Stimulated activated naive CD4-positive, alpha-beta T cell treated with Interleukin-2 at 50 U/mL for 16 hours (primary cell): ENCODE data around the gene PC.
"Not testable (repeated sequence)": the region's sequence is repeated elsewhere in the genome, so short reads cannot be mapped to it uniquely, and the experiment has no call there.

ENCODE experiments used
- DNase-seq: peaks from one replicate; lab custom pipeline; 2025; lab: John Stamatoyannopoulos, UW

Gene PC

DNA sequence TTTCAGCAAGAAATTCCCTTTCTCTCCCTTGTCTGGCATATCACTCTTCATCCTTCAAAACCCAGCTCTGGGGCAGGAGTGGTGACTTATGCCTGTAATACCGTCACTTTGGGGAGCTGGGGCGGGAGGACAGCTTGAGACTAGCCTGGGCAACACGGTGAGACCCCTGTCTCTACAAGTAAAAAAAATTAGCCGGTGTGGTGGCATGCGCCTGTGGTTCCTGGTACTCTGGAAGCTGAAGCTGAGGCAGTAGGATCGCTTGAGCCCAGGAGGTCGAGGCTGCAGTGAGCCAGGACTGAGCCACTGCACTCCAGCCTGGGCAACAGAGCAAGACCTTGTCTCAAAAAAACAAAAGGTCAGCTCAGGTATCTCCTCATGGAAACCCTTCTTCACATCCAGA lies 116.3 kb downstream of the PC start:
- no peak for DNase-seq

DNA sequence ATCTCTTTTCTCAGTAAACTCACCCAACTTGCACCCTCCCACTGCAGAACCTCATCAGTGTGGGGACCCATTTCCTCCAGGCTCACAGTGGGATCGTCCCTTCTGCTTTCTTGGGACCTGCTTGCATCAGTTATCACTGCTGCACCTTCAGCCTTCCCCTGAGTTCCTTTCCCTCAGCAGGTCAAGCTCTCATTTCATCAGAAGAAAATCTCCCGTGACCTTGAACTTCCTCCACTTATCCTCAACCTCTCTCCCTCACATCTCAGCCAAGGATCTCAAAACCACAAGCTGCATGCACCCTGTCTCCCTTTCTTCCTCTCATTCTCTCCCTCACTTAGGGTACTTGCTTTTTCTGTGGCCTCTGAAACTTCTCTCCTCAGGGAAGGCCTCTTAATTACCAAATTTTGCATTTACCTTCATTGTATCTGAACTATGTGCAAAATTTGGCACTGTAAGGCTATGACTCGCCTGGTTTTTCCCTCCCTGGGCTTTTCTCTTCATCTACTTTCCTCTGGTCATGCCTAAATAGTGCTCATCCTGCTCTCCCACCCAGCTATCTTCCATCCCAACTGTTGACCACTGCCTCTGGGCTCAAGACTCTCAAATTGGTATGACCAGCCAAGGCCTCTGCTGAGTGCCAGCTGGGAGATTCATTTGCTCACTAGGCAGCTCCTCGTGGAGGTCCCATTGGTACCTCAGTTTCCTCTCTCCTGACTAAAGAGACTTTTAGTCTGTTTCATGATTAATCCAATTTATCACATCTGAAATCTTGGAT lies 117.7 kb downstream of the PC start:
- no peak for DNase-seq

DNA sequence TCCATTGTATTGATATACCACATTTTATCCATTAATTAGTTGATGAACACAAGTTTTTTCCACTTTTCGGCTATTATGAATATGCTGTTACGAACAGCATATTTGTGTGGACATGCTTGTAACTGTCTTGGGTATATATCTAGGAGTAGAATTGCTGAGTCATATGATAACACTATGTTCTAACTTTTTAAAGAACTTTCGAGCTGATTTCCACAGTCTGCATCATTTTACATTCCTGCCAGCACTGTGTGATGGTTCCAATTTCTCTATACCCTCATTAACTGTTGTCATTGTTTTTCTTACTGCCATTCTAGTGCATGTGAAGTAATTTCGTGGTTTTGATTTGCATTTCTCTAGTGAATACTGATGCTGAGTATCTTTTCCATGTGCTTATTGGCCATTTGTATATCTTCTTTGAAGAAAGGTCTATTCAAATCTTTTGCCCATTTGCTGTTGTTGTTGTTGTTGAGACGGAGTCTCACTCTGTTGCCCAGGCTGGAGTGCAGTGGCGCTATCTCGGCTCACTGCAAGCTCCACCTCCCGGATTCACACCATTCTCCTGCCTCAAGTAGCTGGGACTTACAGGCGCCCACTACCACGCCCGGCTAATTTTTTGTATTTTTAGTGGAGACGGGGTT lies 122.3 kb downstream of the PC start:
- DNase-seq = no peak

DNA sequence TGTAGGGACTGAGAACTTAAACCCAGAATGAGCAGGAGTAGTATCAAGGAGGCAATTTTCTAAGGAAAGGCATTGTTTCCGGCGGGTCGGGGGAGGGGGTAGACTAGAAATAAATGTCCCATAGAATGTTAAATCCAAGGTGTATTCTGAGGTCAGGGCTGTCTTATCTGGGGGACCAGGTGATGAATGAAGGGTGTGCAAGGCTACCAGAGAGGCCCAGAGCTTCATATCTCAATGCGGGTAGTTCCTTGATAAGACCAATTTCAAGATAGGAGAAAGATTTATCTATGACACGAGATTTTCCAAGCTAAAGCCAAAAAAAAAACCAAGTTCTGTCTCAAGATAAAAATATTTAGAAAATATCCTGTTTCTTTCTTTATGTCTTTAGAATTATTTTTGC lies 123.2 kb downstream of the PC start:
- no peak for DNase-seq

DNA sequence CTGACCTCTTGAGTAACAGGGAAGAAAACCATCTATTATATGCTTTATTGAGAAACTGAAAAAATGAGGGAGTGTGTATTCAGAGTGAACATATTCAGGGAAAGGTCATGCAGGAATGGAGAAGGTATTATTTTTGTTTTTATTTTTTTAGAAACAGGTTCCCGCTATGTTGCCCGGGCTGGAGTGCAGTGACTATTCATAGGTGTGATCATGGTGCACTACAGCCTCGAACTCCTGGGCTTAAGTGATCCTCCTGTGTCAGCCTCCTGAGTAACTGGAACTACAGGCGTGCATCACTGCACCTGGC lies 123.7 kb downstream of the PC start:
- DNase-seq = no peak

DNA sequence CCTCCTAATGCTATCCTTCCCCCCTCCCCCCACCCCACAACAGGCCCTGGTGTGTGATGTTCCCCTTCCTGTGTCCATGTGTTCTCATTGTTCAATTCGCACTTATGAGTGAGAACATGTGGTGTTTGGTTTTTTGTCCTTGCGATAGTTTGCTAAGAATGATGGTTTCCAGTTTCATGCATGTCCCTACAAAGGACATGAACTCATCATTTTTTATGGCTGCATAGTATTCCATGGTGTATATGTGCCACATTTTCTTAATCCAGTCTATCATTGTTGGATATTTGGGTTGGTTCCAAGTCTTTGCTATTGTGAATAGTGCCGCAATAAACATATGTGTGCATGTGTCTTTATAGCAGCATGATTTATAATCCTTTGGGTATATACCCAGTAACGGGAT lies 133.6 kb downstream of the PC start:
- not testable (repeated sequence) for DNase-seq

DNA sequence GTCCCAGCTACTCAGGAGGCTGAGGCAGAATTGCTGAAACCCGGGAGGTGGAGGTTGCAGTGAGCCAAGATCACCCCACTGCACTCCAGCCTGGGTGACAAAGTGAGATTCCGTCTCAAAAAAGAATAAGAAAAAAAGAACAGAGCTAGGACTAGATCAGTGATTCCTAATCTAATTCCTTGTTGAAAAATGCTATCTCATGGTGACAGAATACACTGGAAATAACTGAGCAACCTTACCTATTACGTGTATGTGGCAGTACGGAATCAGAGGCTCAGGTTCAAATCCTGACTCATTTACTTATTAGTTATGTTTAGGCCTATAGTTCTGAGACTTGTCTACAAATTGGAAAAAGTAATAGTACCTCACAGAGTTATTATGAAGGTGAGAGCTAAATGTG lies 134.5 kb downstream of the PC start:
- no peak for DNase-seq

DNA sequence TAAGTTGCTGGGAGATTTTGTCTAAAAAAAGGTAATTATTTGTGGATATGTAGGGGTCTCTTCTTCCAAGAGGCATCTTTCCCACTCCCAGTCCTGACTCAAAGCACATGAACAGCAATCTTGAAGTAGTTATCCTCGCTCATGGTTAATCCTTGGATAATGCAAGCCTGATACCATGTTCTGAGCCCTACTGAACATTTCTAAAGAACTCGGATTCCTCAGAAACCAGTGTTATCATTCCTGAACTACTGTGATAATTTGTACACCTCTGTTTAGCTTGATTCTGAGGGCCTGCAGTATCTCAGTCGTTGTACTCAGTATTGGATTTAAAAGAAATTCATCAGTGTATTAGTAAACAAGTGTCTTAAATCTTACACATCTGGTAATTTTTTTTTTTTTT lies 137.3 kb downstream of the PC start:
- no peak for DNase-seq

DNA sequence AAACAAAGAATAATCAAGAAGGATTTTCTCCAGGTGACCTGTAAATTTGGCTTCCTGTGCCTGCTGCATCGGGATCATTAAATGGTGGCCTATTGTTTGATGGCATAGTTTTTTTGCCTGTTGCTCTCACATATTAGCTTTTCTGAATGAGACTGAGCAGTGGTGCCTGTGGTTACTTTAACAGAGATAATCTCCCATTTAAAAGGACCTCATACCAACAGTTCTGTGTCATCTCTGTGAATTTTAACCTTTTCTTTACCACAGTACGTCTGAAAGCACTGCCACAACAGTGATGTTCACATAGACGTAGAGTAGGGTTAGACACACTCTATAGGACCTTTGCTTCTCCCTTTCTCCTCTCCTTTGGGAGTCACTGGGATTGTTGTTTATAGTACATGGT lies 137.8 kb downstream of the PC start:
- DNase-seq = no peak

DNA sequence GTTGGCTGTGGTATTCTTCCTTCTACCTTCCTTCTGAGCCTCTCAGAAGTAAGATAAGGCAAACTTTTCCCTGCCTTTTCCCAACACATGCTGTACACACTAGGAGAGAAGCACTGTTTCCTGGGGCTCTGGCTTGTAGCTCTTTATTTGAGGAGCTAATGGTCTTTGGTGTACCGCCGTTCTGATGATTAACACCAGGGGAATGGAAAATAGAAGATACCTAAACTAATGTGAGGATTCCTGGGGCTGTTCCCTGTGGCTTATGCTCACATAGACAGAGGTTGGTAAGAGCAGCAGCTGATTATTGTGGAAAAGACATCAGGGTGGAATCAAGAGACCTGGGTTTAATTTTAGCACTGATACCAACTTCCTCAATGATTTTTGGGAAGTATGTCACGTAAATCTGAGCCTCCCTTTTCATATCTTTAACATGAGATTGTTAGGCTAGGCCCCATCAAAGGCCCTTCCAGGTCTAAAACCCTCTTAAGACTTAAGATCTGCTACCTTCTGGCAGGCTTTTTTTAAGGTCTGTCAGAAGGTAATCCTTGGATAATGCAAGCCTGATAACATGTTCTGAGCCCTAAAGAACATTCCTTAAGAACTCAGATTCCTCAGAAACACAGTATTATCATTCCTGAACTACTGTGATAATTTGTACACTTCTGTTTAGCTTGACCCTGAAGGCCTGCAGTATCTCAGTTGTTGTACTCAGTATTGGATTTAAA lies 139.8 kb downstream of the PC start:
- DNase-seq = no peak

DNA sequence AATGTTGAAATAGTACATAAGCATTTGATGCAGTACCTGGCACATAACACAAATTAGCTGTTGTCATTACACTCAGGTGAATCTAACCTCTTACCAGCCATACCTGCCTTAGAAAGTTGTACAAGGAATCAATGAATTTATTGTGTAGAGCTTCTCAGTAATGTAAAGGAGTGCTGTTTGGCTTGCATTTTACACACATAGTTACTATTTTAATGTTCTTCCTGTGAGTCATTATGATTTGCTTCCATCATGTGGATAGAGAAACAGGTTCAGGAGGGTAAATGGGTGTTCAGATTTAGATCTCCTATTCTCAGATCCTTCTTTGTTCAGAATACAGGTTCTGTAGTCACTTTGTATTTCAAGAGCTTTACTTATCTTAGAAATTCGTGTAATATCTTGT lies 142.5 kb downstream of the PC start:
- DNase-seq = no peak

DNA sequence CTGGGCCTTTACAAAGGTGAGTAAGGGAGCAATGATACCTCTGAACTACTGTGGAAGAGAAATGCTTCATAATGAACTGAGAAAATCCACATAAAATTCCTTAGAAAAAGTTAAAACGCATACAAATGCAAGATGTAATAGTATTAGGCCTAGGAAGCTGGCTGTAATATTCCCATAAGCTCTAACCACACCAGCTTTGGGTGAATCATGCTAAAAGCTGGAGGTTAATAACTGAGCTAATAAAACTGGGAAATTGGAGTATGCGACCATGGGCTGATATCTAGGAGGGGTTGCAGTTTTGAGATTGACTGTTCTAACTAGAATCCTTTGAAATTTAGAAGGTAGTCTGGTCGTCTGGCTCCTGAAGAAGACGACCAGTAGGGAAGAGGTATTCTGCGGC lies 143.5 kb downstream of the PC start:
- no peak for DNase-seq

DNA sequence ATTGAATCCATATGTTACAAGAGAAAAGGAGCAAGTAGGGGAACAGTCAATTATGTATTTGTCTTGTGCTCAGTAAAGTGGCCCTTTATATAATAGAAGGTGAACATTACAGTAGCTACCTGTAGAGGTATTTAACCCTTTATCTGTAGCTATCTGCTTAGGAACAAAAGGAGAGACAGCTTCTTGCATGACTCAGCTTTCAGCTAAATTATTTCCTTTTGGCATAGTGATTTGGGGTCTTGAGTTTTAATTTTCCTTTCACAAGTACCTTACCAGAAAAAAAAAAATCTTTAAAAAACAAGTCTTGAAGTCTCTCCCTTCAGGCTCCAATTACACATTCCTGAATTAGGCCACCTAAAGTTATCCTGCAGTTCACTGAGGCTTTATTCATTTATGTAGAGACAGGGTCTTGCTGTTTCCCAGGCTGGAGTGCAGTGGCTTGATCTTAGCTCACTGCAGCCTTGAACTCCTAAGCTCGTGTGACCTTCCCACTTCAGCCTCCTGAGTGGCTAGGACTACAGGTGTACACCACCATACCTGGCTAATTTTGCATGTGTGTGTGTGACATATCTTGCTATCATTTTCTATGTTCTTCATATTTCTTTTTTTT lies 147.5 kb downstream of the PC start:
- DNase-seq = no peak

DNA sequence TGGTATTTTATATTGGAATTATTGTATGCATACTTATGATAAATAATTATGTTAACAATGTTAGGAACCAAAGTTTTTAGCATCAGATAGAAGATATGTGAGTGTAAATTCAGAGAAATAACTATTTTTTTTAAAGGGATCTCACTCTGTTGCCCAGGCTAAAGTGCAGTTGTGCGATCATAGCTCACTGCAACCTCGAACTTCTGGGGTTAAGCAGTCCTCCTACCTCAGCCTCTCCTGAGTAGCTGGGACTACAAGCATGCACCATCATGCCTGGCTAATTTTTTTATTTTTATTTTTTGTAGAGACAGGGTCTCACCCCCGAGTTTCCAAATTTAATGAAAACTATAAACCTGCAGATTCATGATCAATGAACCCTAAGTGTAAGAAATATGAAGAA lies 148.6 kb downstream of the PC start:
- DNase-seq = no peak

DNA sequence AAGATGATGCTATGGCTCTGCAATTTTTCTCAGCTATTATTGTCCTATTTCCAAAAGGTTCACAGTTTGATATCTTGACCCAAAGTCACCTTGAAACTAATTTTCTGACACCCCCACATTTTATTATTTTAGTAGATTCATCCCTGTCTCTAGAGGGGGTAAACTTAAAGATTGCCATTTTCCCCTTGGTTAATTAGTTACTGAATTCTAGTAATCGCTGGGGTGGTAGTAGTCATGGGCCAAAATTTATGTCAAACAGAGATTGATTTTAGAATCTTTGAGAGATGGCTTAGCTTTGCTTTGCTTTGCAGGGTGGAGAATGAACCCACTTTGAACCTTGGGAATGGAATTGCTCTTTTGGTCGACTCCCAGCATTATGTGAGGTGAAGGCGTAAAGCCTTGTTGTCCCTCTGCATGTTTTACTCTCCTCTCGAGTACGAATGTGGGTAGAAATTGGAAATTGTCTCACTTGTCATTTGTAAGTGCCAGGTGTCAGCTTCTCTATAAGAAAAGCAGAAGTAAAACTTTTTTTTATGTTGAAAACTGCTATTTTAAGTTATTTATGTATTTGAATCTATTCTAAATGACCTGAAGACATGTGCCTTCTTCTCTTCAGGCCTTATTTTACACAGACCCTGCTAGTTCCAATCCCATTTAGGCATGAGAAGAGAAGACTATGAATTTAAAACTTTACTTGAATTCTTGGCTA lies 157.3 kb downstream of the PC start:
- DNase-seq = no peak

DNA sequence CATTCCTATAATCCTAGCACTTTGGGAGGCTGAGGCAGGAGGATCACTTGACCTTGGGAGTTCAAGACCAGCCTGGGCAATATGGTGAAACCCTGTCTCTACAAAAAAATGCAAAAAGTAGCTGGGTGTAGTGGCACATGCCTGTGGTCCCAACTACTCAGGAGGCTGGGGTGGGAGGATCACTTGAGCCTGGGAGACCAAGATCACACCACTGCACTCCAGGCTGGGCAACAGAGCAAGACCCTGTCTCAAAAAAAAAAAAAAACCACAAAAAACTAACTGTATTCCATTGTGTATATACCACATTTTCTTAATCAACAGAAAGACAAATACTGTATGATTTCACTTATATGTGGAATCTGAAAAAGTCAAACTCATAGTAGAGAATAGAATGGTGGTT lies 158.4 kb downstream of the PC start:
- not testable (repeated sequence) for DNase-seq
